Activated CD4-positive, alpha-beta T cell treated with anti-CD3 and anti-CD28 coated beads, Interleukin-2, amount 10 ng/mL, durations not matched to agents 24 days and 14 days (primary cell): ENCODE measurements around the gene PTPN22. TPM values are rescaled to one million over a fixed set of nuclear protein-coding genes. Genes with fewer than 3 reads are reported as not detected.

ENCODE experiments used
- DNase-seq: peaks from one replicate; pipeline ENCODE4 v3.0.0; 2022
- H3K27ac Mint-ChIP-seq: one replicate; pipeline ENCODE4 v1.8.0; 2022; ENCODE audit warnings: mild to moderate bottlenecking, mixed read lengths
- H3K27me3 Mint-ChIP-seq: one replicate; pipeline ENCODE4 v1.8.0; 2022; ENCODE audit warnings: mixed read lengths
- H3K36me3 Mint-ChIP-seq: one replicate; pipeline ENCODE4 v1.8.0; 2022; ENCODE audit warnings: low read depth, mild to moderate bottlenecking, mixed read lengths
- H3K4me1 Mint-ChIP-seq: one replicate; pipeline ENCODE4 v1.8.0; 2021; ENCODE audit warnings: mixed read lengths
- H3K4me3 Mint-ChIP-seq: one replicate; pipeline ENCODE4 v1.8.0; 2022; ENCODE audit warnings: mild to moderate bottlenecking, moderate library complexity, mixed read lengths
- H3K9me3 Mint-ChIP-seq: one replicate; pipeline ENCODE4 v1.8.0; 2021; ENCODE audit warnings: mixed read lengths
- intact Hi-C: fragments of 100-400 bp; cut with micrococcal nuclease; formaldehyde crosslinking; loops from one replicate; pipeline ENCODE4 v1.15.1; 2023
- total RNA-seq: library from RNA; stranded (reverse); gene quantifications from 2 replicates; pipeline ENCODE4 v1.2.3, GENCODE V29; 2022

The PTPN22 gene
- total RNA-seq, 1 donor from 2014 or later, result 60.4 TPM

DNA sequence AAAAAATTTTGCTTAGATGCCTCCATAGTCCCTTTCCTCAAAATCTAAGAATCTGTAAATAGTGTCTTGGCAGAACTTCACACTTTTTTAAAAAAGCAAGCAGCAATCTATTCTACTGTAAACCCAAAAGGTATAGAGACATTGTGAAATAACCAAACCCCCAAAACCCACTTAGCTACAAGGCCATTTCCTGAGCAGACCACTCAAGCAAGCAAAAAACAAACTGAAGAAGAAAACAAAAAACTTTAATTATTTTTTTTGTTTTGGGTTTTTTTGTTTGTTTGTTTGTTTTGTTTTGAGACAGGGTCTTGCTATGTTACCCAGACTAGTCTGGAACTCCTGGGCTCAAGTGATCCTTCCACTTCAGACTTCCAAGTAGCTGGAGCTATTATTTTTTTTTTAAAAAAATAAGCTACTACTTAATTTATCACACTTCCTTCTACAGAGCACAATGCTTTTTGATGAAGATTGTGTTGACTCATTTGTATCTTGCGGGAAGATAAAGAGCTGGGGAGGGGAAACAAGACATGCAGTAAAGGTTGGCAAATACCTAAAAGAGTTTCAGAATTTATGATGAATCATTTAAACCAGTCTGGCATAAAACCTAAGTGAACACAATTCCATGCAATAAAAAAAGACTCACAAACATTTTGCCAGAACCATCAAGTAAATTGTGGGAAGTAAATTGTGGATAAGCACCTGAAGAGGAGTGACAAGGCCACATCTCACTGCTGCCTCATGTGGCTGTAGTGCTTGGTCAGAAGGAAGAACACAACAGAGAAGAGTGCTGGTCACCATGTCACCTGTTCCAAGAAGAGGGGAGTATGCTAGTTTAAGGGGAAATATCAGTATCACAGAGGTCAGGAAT lies 2.7 kb upstream of the PTPN22 start:
- peaks cover 54% of the 10 kb centered on the region for H3K4me1 Mint-ChIP-seq
- H3K9me3 Mint-ChIP-seq, result no peaks in the 10 kb centered on the region
- DNase-seq, result peak; percentile 70
- H3K27ac Mint-ChIP-seq, result peak overlapping the region; percentile 87
- peaks cover 2% of the 10 kb centered on the region for H3K27me3 Mint-ChIP-seq
- intact Hi-C loops, result loop anchor here (2.0 to 5.0 kb wide), 2 partner anchors 17 to 37 kb away; no protein-coding TSS in a partner anchor
- peak overlapping the region; percentile 59 for H3K4me3 Mint-ChIP-seq
- peaks cover 12% of the 10 kb centered on the region for H3K36me3 Mint-ChIP-seq

DNA sequence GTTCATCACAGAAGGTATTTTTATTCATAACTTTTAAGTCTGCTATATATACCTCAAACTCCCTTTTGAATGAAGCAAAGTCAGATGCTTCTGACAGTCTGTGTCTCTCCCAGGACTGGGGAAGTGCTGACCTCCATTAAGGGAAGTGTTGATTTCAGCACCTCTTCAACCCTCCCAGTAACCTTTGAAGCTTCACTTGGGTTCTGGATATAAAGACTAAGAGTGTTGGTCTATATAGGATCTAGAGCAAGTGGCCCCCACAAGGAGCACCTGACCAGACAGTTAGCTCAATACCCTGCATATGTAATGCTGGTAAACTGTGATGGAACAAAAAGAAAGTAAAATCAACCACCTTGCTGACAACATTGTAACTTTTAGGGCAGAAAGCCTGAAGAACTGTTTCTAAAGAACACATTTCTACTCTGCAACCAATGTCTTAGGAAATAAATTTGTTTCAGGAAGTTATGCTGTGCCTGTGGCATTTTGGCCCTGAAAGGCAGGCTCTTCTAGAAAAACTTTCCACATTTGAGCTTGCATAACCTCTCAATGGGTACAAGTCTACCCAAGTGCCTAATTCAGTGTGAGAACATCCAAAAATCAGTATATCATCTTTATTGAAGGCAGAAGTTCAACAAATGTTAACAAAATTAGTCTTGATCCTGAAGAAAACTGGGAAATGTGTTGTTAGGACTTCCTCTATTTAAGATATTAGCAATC lies 865 bp upstream of the PTPN22 start:
- peaks cover 2% of the 10 kb centered on the region for H3K27me3 Mint-ChIP-seq
- peak overlapping the region; percentile 96 for H3K27ac Mint-ChIP-seq
- peaks cover 26% of the 10 kb centered on the region for H3K36me3 Mint-ChIP-seq
- peaks cover 59% of the 10 kb centered on the region for H3K4me1 Mint-ChIP-seq
- H3K9me3 Mint-ChIP-seq, result no peaks in the 10 kb centered on the region
- DNase-seq, result peak; percentile 80
- H3K4me3 Mint-ChIP-seq, result peak overlapping the region; percentile 94
- intact Hi-C loops, result loop anchor here (5.0 kb wide), 1 partner anchor 35 kb away; no protein-coding TSS in a partner anchor

DNA sequence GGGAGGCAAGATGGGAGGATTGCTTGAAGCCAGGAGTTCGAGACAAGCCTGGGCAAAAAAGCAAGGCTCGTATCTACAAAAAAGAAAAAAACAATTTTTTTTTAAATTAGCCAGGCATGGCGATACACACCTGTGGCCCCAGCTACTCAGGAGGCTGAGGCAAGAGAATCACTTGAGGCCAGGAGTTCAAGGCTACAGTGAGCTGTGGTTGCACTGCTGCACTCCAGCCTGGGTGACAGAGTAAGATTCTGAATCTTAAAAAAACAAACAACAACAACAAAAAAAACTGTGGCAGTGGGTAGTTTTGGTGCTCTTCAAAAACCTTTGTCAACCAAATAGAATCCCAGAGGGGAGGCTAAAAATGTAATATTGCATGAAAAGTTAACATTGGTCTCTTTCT lies 734 bp downstream of the PTPN22 start:
- intact Hi-C loops, result loop anchor here (1.0 to 5.0 kb wide), 4 partner anchors 33 to 60 kb away; partner anchors contain the start of genes DCLRE1B and RSBN1
- Mint-ChIP-seq H3K4me3 (peak overlapping the region; percentile 94), H3K27me3 (peaks cover 2% of the 10 kb centered on the region), H3K27ac (peak overlapping the region; percentile 95), H3K4me1 (peaks cover 62% of the 10 kb centered on the region), H3K36me3 (peaks cover 35% of the 10 kb centered on the region), H3K9me3 (no peaks in the 10 kb centered on the region)
- peak; percentile 77 for DNase-seq

DNA sequence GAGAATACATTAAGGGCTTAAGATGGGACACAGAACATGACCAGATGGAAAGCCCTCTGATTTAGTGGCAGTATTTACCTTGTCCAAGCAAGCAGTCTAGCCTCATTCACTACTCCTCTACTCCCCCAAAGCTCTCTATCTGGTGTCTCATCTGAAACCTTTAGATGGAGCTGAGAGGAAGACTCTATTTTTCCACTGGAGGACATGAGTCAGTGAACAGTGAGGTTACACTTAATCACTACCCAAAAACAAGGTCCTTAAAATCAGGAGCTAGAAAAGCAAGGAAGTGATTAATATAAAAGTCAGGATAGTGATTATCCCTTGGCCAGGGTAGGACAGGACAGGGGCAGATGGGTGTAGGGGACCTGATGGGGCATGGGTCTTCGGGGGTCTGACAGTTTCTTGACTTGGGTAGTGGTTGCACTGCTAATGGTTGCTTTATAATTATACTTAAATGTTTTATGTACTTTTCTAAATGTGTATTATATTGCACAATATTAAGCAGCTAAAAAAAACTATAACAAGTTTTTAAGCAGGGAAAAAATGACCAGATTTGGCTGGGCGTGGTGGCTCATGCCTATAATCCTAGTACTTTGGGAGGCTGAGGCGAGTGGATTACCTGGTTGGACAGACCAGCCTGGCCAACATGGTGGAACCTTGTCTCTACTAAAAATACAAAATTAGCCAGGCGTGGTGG lies 3.0 kb downstream of the PTPN22 start:
- H3K4me3 Mint-ChIP-seq, result peak overlapping the region; percentile 94
- H3K27me3 Mint-ChIP-seq, result peaks cover 2% of the 10 kb centered on the region
- peaks cover 52% of the 10 kb centered on the region for H3K4me1 Mint-ChIP-seq
- peak overlapping the region; percentile 95 for H3K27ac Mint-ChIP-seq
- no peaks in the 10 kb centered on the region for H3K9me3 Mint-ChIP-seq
- intact Hi-C loops, result no loop called here
- DNase-seq, result peak; percentile 65
- peaks cover 51% of the 10 kb centered on the region for H3K36me3 Mint-ChIP-seq

DNA sequence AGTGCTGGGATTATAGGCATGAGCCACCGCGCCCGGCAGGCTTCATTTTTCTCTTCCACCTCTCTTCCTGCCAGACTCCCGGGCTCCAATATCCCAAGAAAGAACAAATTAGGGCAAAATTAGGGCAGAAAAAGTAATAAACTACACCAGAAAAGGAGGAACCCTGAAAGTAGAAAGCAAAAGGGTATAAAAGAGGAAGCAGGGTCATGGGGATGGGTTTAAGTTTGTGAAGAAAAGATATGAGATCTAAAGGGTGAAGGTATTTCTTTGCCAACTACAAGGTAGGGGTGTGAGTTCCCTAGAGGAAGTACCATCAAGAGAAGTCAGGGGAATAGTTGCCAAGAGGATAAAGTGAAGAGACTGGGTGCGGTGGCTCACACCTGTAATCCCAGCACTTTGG lies 9.9 kb downstream of the PTPN22 start:
- no peak for DNase-seq
- Mint-ChIP-seq H3K36me3 (peaks cover 58% of the 10 kb centered on the region), H3K4me3 (no peak overlapping the region), H3K9me3 (no peaks in the 10 kb centered on the region), H3K4me1 (peaks cover 42% of the 10 kb centered on the region), H3K27me3 (no peaks in the 10 kb centered on the region), H3K27ac (peak overlapping the region; percentile 73)
- intact Hi-C loops, result no loop called here

DNA sequence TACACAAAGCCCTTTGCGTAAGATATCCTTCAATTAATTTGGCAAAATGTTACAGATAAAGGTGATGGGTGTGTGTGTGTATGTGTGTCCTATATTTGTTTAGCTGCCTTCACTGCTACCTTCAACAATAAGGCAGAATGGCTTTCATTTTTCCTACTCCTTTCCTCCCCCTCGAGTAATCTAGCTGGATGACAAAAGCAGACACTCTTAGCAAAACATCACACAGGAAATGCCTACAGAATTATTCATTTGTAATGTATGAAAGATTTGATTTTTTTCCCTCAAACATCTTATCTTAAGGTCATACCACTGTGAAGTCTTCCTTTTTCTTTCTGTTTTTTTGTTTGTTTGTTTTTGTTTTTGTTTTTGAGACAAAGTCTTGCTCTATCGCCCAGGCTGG lies 10.6 kb downstream of the PTPN22 start:
- Mint-ChIP-seq H3K27ac (peak overlapping the region; percentile 42), H3K4me3 (no peak overlapping the region)

DNA sequence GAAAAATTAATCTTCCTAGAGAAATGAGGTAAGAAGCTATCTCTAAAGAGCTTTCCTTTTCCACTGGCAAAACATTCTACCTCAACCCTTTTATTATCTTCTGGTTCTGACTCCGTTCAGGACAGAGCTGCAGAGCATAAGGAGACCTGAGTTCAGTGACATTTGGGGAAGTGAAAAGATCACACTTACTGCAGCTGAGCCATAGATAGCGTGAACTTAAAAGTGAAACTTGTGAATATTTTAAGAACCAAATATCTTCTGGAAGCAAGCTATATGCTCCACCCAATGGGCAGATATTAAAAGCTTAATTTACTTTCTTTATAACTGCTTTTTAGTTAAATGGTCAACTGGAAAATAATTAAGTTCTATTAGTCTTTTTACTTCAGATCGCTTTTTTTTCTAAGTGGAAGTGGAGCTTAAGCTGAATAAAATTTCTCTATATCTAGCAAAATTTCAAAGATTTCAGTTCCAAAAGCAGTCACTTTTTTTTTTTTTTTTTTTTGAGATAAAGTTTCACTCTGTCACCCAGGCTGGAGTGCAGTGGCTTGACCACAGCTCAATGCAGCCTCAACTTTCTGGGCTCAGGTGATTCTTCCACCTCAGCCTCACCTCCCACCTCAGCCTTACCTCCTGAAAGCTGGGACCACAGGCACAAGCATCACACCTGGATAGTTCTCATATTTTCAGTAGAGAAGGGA lies 11.9 kb downstream of the PTPN22 start:
- DNase-seq, result peak; percentile 49
- Mint-ChIP-seq H3K9me3 (no peaks in the 10 kb centered on the region), H3K27ac (peak overlapping the region; percentile 65), H3K36me3 (peaks cover 63% of the 10 kb centered on the region), H3K4me3 (peak overlapping the region; percentile 37), H3K27me3 (no peaks in the 10 kb centered on the region), H3K4me1 (peaks cover 46% of the 10 kb centered on the region)
- intact Hi-C loops, result no loop called here

More for the DNA sequence above, 10.6 kb downstream of the PTPN22 start:
- intact Hi-C loops, result no loop called here
- Mint-ChIP-seq H3K4me1 (peaks cover 44% of the 10 kb centered on the region), H3K9me3 (no peaks in the 10 kb centered on the region), H3K27me3 (no peaks in the 10 kb centered on the region), H3K36me3 (peaks cover 61% of the 10 kb centered on the region)
- peak; percentile 45 for DNase-seq

DNA sequence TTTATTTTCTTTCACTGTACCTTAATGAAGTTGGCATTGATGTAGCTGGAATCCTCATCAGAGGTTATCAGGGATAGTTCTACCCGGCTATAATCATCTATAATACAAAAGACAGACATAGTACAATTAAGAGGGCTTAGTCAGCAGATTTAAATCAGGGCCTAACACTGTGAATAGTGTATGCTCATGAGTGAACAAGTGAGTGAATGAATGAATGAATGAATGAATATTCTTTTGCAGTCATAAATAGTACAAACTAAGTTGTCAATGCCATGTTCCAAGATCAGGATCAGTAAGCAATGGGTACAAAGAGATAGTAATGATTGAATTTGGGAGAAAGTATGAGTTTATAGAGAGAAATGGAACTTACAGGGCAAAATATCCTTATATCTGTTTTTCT lies 12.5 kb downstream of the PTPN22 start:
- H3K4me3 Mint-ChIP-seq, result no peak overlapping the region
- peaks cover 5% of the 10 kb centered on the region for H3K9me3 Mint-ChIP-seq
- no peaks in the 10 kb centered on the region for H3K27me3 Mint-ChIP-seq
- no peak for DNase-seq
- peaks cover 63% of the 10 kb centered on the region for H3K36me3 Mint-ChIP-seq
- H3K27ac Mint-ChIP-seq, result peak overlapping the region; percentile 73
- peaks cover 51% of the 10 kb centered on the region for H3K4me1 Mint-ChIP-seq
- intact Hi-C loops, result no loop called here

DNA sequence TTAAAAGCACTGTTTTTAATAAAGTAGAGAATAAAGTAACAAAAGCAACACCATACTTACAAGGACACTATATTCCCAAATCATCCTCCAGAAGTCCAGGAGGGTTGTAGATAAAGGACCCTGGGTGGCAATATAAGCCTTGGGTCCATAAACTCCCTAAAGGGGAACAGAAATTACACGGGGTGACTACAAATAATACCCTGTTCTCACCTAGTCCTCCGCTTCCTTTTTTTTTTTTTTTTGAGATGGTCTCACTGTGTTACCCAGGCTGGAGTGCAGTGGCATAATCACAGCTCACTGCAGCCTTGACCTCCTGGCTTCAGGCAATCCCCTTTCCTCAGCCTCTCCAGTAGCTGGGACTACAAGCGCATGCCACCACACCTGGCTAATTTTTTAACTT lies 13.1 kb downstream of the PTPN22 start:
- Mint-ChIP-seq H3K27ac (no peak overlapping the region), H3K9me3 (peaks cover 5% of the 10 kb centered on the region), H3K4me3 (no peak overlapping the region), H3K4me1 (peaks cover 50% of the 10 kb centered on the region), H3K36me3 (peaks cover 61% of the 10 kb centered on the region), H3K27me3 (no peaks in the 10 kb centered on the region)
- intact Hi-C loops, result no loop called here
- DNase-seq, result no peak

DNA sequence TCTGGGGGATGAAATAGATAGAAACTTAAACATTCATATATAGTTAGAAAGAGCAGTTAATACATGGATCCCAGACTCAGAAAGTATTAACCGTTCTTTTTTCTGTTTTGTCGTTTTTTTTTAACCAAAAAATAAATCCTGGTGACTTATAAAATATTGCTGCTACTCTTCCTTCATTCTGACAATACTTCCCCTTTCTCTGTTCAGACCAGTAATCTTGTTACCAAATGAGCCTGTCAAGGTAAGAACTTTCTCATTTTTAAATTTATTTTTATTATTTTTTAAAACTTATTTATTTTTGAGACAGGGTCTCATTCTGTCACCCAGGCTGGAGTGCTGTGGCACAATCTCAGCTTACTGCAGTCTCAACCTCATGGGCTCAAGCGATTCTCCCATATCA lies 13.7 kb downstream of the PTPN22 start:
- intact Hi-C loops, result no loop called here
- no peak for DNase-seq
- peaks cover 5% of the 10 kb centered on the region for H3K9me3 Mint-ChIP-seq
- no peak overlapping the region for H3K4me3 Mint-ChIP-seq
- H3K27ac Mint-ChIP-seq, result no peak overlapping the region
- peaks cover 46% of the 10 kb centered on the region for H3K4me1 Mint-ChIP-seq
- peaks cover 57% of the 10 kb centered on the region for H3K36me3 Mint-ChIP-seq
- no peaks in the 10 kb centered on the region for H3K27me3 Mint-ChIP-seq

DNA sequence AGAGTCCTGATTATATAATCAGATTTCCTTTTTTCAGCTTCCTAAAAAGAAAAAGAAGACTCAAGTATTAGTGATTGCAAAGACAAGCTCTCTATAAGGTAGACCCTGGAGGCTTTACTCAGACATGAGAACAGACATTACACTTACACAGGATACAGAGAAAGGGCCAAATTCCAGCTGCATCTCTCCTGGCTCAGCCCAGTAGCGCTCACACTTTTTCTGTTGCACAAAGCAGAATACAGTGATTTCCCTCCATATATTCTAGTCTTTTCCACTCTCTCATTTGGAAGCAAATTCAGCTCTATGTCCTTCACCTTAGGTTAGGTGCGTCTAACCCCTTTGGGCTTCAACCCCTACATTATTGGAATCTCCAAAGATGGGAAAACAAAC lies 15.1 kb downstream of the PTPN22 start:
- Mint-ChIP-seq H3K9me3 (peaks cover 5% of the 10 kb centered on the region), H3K27me3 (no peaks in the 10 kb centered on the region), H3K27ac (peak overlapping the region; percentile 16), H3K4me1 (peaks cover 38% of the 10 kb centered on the region), H3K4me3 (no peak overlapping the region), H3K36me3 (peaks cover 57% of the 10 kb centered on the region)
- intact Hi-C loops, result no loop called here
- no peak for DNase-seq

DNA sequence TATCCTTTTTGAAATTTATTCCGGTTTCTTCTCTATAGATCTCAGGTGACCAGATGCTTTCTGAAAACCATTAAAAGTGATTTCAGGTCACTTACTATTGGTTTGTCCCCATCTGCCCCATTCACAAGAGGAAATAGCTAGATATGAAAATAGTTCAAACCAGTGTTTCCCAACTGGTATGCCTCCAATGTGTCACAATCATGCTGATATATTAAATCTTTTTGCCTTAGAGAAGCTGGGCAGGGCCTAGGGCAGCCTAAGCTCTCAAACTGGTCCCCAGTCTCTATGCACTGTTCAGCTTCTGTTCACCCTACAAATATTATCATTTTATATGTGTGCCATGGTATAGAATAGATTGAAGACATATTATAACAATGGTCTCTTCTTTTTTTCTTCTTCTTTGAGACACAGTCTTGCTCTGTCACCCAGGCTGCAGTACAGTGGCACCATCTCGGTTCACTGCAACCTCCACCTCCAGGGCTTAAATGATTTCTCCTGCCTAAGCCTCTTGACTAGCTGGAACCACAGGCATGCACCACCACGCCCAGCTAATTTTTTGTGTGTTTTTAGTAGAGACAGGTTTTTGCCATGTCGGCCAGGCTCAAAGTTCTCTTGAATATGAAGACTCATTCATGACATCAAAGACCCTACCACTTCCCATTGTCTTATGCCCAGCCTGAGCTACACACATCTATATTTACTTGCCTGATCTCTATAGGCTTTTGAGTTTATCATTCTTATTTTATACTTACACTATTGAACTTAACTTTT lies 15.7 kb downstream of the PTPN22 start:
- Mint-ChIP-seq H3K4me1 (peaks cover 37% of the 10 kb centered on the region), H3K27me3 (no peaks in the 10 kb centered on the region), H3K36me3 (peaks cover 61% of the 10 kb centered on the region), H3K4me3 (no peak overlapping the region), H3K27ac (no peak overlapping the region), H3K9me3 (peaks cover 5% of the 10 kb centered on the region)
- intact Hi-C loops, result no loop called here
- DNase-seq, result peak; percentile 24
